GM21526 (cell line): Measurements from ENCODE around the gene TMEM151A.
A peak's percentile ranks its signal among the peaks of the same experiment; 100 is the strongest.

Experiments
- ATAC-seq: cut with Tn5 transposase; IDR thresholded peaks from one replicate; pipeline ENCODE4 v1.9.1; 2021; ENCODE audit warnings: moderate library complexity; ENCODE audit not compliant: unreplicated experiment, low FRiP score

Gene TMEM151A

GRCh38 chr11:66282468-66283455 lies 8.9 kb upstream of the TMEM151A start:
- peak; percentile 55 for ATAC-seq

- no peak for ATAC-seq
These were observed 8.1 kb upstream of the TMEM151A start for GRCh38 chr11:66283461-66284105.

GRCh38 chr11:66284526-66285078 lies 7.1 kb upstream of the TMEM151A start:
- no peak for ATAC-seq

- ATAC-seq = no peak
These were observed 6.3 kb upstream of the TMEM151A start for GRCh38 chr11:66285250-66285947.

GRCh38 chr11:66286699-66287098 lies 5.0 kb upstream of the TMEM151A start:
- ATAC-seq = no peak

GRCh38 chr11:66287211-66287888 lies 4.3 kb upstream of the TMEM151A start:
- no peak for ATAC-seq

- no peak for ATAC-seq
These were observed 3.6 kb upstream of the TMEM151A start for GRCh38 chr11:66287889-66288670.

- ATAC-seq = peak; percentile 74
These were observed 2.8 kb upstream of the TMEM151A start, which contains the start of gene YIF1A for GRCh38 chr11:66288671-66289547. Gene YIF1A (minus strand): TSS chr11:66289143. CDS start chr11:66288985, 158 bp downstream.

- peak; percentile 23 for ATAC-seq
These were observed 2.0 kb upstream of the TMEM151A start for GRCh38 chr11:66289548-66290329.

- ATAC-seq = no peak
These were observed 1.4 kb upstream of the TMEM151A start for GRCh38 chr11:66290330-66290621.

GRCh38 chr11:66291303-66291705 lies 390 bp upstream of the TMEM151A start:
- ATAC-seq = no peak

GRCh38 chr11:66292543-66293332 lies 1.0 kb downstream of the TMEM151A start:
- no peak for ATAC-seq

GRCh38 chr11:66293352-66293751 lies 1.7 kb downstream of the TMEM151A start:
- no peak for ATAC-seq

- no peak for ATAC-seq
These were observed 2.3 kb downstream of the TMEM151A start for GRCh38 chr11:66293777-66294625.

GRCh38 chr11:66294626-66295620 lies 3.2 kb downstream of the TMEM151A start:
- no peak for ATAC-seq
